Heart left ventricle (tissue), 13 donors: ENCODE data around the gene KIAA1671.

Experiments
- POLR2A ChIP-seq, 2 donors: fragments of 450-650 bp; IDR thresholded peaks; one replicate each; pipeline ENCODE4 v1.6.1; 2017; ENCODE audit warnings: antibody characterized with exemption in 2 of 2, mild to moderate bottlenecking in 2 of 2, moderate library complexity in 2 of 2
- TF ChIP-seq, protein P1 (sequence below), 12 donors: fragments of 200-600 bp; sonication (generic) in 4 of 12; IDR thresholded peaks; one replicate each; pipeline versions ENCODE4 v1.5.0 to v1.8.0; 2018 to 2022; ENCODE audit warnings: antibody characterized with exemption in 12 of 12, mild to moderate bottlenecking in 5 of 12
- donor health status: ischemic (EF 13 %, LVEDD 7.1; RV severe dilation, severe dysfunction).
- donor health status: DM: no; HTN: yes; CAD: no.
- donor health status: DM: no; HTN: no; CAD: no.
- donor health status: ischemic (EF 25% LVEDD 6.9; RV normal size, moderate dysfunction).
- donor health status: ischemic (EF 25% LVEDD 5.7; RV mildly dilated, moderate dysfunction).
- donor health status: ischemic (EF 35%, LVEDD 5.7; RV mildly dilated, moderate dysfunction).
- donor health status: nonischemic (EF 11% LVEDD 7.7; RV severe dilation, severe dysfunction).
- donor health status: DM: yes; HTN: yes; CAD: no.
- donor health status: PGD.
- donor health status: ischemic (EF 29% LVEDD 5.4; RV normal size, mild dysfunction).
- donor health status: nonischemic (EF 23%, LVEDD 6.1; RV moderate dilation, normal function).

DNA sequence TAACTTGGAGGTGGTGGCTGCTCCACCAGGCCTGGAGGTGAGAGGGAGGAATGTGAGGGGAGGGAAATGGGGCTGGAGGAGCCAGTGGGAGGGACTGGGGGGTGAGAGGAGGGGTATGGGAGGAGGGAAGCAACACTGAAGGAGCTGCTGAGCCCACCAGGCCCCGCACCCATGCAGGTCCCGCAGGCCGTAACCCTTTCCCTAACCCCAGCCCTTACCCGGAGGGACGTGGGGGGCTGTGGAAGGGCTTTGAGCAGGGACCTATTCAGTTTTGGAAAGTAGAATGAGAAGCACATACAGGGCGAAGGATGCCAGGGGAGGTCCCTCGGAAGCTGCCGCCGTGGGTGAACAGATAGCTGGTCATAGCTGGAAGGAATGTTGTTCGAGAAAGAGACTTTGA lies 213.3 kb downstream of the KIAA1671 start:
- TF ChIP-seq, protein P1, sequence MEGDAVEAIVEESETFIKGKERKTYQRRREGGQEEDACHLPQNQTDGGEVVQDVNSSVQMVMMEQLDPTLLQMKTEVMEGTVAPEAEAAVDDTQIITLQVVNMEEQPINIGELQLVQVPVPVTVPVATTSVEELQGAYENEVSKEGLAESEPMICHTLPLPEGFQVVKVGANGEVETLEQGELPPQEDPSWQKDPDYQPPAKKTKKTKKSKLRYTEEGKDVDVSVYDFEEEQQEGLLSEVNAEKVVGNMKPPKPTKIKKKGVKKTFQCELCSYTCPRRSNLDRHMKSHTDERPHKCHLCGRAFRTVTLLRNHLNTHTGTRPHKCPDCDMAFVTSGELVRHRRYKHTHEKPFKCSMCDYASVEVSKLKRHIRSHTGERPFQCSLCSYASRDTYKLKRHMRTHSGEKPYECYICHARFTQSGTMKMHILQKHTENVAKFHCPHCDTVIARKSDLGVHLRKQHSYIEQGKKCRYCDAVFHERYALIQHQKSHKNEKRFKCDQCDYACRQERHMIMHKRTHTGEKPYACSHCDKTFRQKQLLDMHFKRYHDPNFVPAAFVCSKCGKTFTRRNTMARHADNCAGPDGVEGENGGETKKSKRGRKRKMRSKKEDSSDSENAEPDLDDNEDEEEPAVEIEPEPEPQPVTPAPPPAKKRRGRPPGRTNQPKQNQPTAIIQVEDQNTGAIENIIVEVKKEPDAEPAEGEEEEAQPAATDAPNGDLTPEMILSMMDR (IDR thresholded peaks at IDR 0.05) = no peak
- TF ChIP-seq POLR2A (IDR thresholded peaks at IDR 0.05) = no peak
